ENCODE data around the gene TUSC2.

TUSC2 gene

GRCh38 chr3:50289130-50289529, 38.9 kb downstream of the TUSC2 start:
- Histone ChIP-seq H3F3A (ENCODE audit: insufficient read depth) (no peaks in the 10 kb centered on the region), H3K36me3 (ENCODE audit: low read length) (no peaks in the 10 kb centered on the region; the same call in 1 of the 2 replicates), H3K9ac (ENCODE audit: low read length) (no peak overlapping the region), H3K9me3 (ENCODE audit: insufficient read depth, low read length) (no peaks in the 10 kb centered on the region), H3K27ac (ENCODE audit: low read depth, low read length) (no peak overlapping the region), H2AFZ (ENCODE audit: low read depth, low read length, severe bottlenecking) (no peak overlapping the region), H4K20me1 (ENCODE audit: low read depth, low read length) (no peaks in the 10 kb centered on the region), H3K79me2 (ENCODE audit: insufficient read depth, low read length) (peaks cover 22% of the 10 kb centered on the region), H3K9me2 (replicated peaks; ENCODE audit: insufficient read depth, low read length) (no peaks in the 10 kb centered on the region), H3K4me3 (ENCODE audit: insufficient read depth, low read length, poor library complexity, severe bottlenecking) (no peak overlapping the region), H3K27me3 (ENCODE audit: low read length) (no peaks in the 10 kb centered on the region), H3K4me2 (ENCODE audit: low read depth, low read length, poor library complexity, severe bottlenecking) (no peak overlapping the region)
- TF ChIP-seq, protein P1, sequence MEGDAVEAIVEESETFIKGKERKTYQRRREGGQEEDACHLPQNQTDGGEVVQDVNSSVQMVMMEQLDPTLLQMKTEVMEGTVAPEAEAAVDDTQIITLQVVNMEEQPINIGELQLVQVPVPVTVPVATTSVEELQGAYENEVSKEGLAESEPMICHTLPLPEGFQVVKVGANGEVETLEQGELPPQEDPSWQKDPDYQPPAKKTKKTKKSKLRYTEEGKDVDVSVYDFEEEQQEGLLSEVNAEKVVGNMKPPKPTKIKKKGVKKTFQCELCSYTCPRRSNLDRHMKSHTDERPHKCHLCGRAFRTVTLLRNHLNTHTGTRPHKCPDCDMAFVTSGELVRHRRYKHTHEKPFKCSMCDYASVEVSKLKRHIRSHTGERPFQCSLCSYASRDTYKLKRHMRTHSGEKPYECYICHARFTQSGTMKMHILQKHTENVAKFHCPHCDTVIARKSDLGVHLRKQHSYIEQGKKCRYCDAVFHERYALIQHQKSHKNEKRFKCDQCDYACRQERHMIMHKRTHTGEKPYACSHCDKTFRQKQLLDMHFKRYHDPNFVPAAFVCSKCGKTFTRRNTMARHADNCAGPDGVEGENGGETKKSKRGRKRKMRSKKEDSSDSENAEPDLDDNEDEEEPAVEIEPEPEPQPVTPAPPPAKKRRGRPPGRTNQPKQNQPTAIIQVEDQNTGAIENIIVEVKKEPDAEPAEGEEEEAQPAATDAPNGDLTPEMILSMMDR (IDR thresholded peaks at IDR 0.05; ENCODE audit: insufficient read depth, low read length, poor library complexity, severe bottlenecking): no peak
- TF ChIP-seq EZH2phosphoT487 (conservative IDR thresholded peaks at IDR 0.05; ENCODE audit: low read length): no peak

- Histone ChIP-seq H4K20me1 (ENCODE audit: low read depth, low read length) (no peaks in the 10 kb centered on the region), H3K9ac (ENCODE audit: low read length) (no peak overlapping the region), H3K4me2 (ENCODE audit: low read depth, low read length, poor library complexity, severe bottlenecking) (no peak overlapping the region), H3K36me3 (ENCODE audit: low read length) (no peaks in the 10 kb centered on the region; the same call in 1 of the 2 replicates), H3F3A (ENCODE audit: insufficient read depth) (no peaks in the 10 kb centered on the region), H3K27me3 (ENCODE audit: low read length) (no peaks in the 10 kb centered on the region), H3K9me2 (replicated peaks; ENCODE audit: insufficient read depth, low read length) (no peaks in the 10 kb centered on the region), H3K4me3 (ENCODE audit: insufficient read depth, low read length, poor library complexity, severe bottlenecking) (no peak overlapping the region), H3K27ac (ENCODE audit: low read depth, low read length) (no peak overlapping the region), H3K79me2 (ENCODE audit: insufficient read depth, low read length) (peaks cover 22% of the 10 kb centered on the region), H3K9me3 (ENCODE audit: insufficient read depth, low read length) (no peaks in the 10 kb centered on the region), H2AFZ (ENCODE audit: low read depth, low read length, severe bottlenecking) (no peak overlapping the region)
- TF ChIP-seq, protein P1 (IDR thresholded peaks at IDR 0.05; ENCODE audit: insufficient read depth, low read length, poor library complexity, severe bottlenecking): no peak
- no peak for TF ChIP-seq EZH2phosphoT487 (conservative IDR thresholded peaks at IDR 0.05; ENCODE audit: low read length)
Observed at GRCh38 chr3:50288387-50289007, 39.5 kb downstream of the TUSC2 start.

DNA sequence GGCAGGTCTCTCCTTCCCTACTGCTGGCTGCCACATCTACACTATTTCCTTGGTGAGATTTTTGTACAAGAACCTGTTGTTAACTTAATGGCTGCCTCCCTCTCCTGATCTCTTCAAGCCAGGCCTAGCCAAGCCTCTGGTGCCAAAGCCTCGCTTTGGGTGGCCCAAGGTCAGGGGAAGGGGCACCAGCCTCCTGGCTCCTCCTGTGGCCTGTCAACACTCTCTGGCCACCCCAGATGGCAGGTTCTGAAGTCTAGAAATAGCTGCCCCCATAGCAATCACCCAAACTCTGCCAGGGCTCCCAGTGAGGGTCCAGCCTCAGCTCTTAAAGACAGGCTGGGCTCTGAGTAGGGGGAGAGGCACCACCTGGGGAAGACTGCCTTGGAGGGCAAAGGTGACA, 40.8 kb downstream of the TUSC2 start:
- Histone ChIP-seq H3K79me2 (ENCODE audit: insufficient read depth, low read length) (peaks cover 22% of the 10 kb centered on the region), H3K9me3 (ENCODE audit: insufficient read depth, low read length) (no peaks in the 10 kb centered on the region), H3K4me3 (ENCODE audit: insufficient read depth, low read length, poor library complexity, severe bottlenecking) (no peak overlapping the region), H2AFZ (ENCODE audit: low read depth, low read length, severe bottlenecking) (no peak overlapping the region), H3K27ac (ENCODE audit: low read depth, low read length) (no peak overlapping the region), H3K27me3 (ENCODE audit: low read length) (no peaks in the 10 kb centered on the region), H3K36me3 (ENCODE audit: low read length) (no peaks in the 10 kb centered on the region; the same call in 1 of the 2 replicates), H3F3A (ENCODE audit: insufficient read depth) (no peaks in the 10 kb centered on the region), H3K4me2 (ENCODE audit: low read depth, low read length, poor library complexity, severe bottlenecking) (no peak overlapping the region), H3K9me2 (replicated peaks; ENCODE audit: insufficient read depth, low read length) (no peaks in the 10 kb centered on the region), H4K20me1 (ENCODE audit: low read depth, low read length) (no peaks in the 10 kb centered on the region), H3K9ac (ENCODE audit: low read length) (no peak overlapping the region)
- TF ChIP-seq EZH2phosphoT487 (conservative IDR thresholded peaks at IDR 0.05; ENCODE audit: low read length): no peak
- TF ChIP-seq, protein P1 (IDR thresholded peaks at IDR 0.05; ENCODE audit: insufficient read depth, low read length, poor library complexity, severe bottlenecking): no peak

All from SU-DHL-6 (cell line).